Stimulated activated CD8-positive, alpha-beta memory T cell treated with anti-CD3 and anti-CD28 coated beads, Interleukin-12 subunit alpha, Interleukin-12 subunit beta, amount 100 ng/mL, for 1 hour (primary cell): ENCODE data around the gene CROCC2.

ENCODE experiments used
- DNase-seq: peaks from one replicate; pipeline ENCODE4 v3.0.0-alpha.2; 2020; ENCODE audit warnings: low read depth

CROCC2 gene

GRCh38 chr2:240921311-240921994 lies 15.3 kb downstream of the CROCC2 start:
- DNase-seq = no peak

GRCh38 chr2:240921995-240922244 lies 15.8 kb downstream of the CROCC2 start:
- DNase-seq = no peak

- DNase-seq = no peak
Measured at GRCh38 chr2:240922245-240922981, 16.3 kb downstream of the CROCC2 start.

- DNase-seq = no peak
Measured at GRCh38 chr2:240922982-240923537, 16.9 kb downstream of the CROCC2 start.

GRCh38 chr2:240925191-240925567 lies 19.0 kb downstream of the CROCC2 start:
- no peak for DNase-seq

- DNase-seq = no peak
Measured at GRCh38 chr2:240925568-240926515, 19.7 kb downstream of the CROCC2 start.

- DNase-seq = no peak
Measured at GRCh38 chr2:240926516-240927389, 20.6 kb downstream of the CROCC2 start.

GRCh38 chr2:240927390-240927781 lies 21.2 kb downstream of the CROCC2 start:
- no peak for DNase-seq

GRCh38 chr2:240928476-240929363 lies 22.6 kb downstream of the CROCC2 start:
- no peak for DNase-seq

- no peak for DNase-seq
Measured at GRCh38 chr2:240929364-240930095, 23.4 kb downstream of the CROCC2 start.

- DNase-seq = no peak
Measured at GRCh38 chr2:240930096-240930630, 24.0 kb downstream of the CROCC2 start.

GRCh38 chr2:240930631-240931318 lies 24.6 kb downstream of the CROCC2 start:
- no peak for DNase-seq

GRCh38 chr2:240931319-240931949 lies 25.3 kb downstream of the CROCC2 start:
- no peak for DNase-seq

- no peak for DNase-seq
Measured at GRCh38 chr2:240932001-240932723, 26.0 kb downstream of the CROCC2 start.

GRCh38 chr2:240932724-240933047 lies 26.6 kb downstream of the CROCC2 start:
- DNase-seq = no peak

- no peak for DNase-seq
Measured at GRCh38 chr2:240933048-240933965, 27.2 kb downstream of the CROCC2 start.
